ENCODE data around the gene PCGF6. TPM values are rescaled to one million over a fixed set of nuclear protein-coding genes. Genes with fewer than 3 reads are reported as not detected.

Gene PCGF6
- polyA plus RNA-seq, 3 donors: 12.9 to 15.7 (median 13.9) TPM

DNA sequence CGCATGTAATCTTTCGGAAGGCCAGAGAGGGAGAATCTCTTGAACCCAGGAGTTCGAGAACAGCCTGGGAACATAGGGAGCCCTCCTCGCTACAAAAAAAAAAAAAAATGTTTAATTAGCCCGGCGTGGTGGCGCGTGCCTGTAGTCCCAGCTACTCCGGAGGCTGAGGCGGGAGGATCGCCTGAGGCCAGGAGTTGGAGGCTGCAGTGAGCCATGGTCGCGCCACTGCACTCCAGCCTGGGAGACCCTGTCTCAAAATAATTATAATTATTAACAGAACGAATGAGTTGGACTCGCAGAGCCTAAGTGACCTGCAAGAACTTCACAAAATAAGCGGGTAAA is 794 bp downstream of the PCGF6 start:
- no peak for DNase-seq (ENCODE audit: extremely low read depth in 1 of 11, low read depth in 9 of 11, low spot score in 4 of 11)

DNA sequence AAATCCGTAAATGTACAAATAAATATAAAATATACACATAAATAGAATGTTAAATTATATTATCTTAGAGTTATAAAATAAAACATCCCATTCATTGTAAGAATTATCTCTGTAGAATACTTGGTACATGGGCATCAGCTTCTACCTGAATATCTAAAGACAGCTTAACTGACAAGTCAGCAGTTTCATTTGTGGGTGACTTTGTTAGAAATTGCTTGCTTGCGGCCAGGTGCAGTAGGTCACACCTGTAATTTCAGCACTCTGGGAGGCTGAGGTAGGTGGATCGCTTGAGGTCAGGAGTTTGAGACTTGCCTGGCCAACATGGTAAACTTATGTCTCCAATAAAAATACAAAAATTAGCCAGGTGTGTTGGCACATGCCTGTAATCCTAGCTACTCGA is 14.6 kb downstream of the PCGF6 start:
- no peak for DNase-seq (ENCODE audit: extremely low read depth in 1 of 11, low read depth in 9 of 11, low spot score in 4 of 11)

DNA sequence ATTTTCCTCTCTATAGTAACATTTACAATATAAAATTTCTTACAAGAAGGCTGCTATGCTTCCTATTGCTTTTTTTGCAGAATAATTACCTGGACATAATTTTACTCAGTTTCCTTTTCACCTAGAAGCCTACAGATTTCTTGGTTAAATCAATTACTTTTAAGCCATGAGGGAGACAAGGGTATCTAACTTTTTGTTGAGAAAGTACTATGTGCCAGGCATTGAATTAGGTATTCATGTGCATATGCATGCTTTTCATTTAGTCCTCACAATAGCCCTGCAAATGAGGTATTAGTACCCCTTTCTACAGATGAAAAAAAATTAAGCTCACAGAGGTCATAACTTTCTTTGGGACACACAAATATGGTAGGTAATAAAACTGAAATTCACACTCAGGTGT is 16.4 kb downstream of the PCGF6 start:
- no peak for DNase-seq (ENCODE audit: extremely low read depth in 1 of 11, low read depth in 9 of 11, low spot score in 4 of 11)

DNA sequence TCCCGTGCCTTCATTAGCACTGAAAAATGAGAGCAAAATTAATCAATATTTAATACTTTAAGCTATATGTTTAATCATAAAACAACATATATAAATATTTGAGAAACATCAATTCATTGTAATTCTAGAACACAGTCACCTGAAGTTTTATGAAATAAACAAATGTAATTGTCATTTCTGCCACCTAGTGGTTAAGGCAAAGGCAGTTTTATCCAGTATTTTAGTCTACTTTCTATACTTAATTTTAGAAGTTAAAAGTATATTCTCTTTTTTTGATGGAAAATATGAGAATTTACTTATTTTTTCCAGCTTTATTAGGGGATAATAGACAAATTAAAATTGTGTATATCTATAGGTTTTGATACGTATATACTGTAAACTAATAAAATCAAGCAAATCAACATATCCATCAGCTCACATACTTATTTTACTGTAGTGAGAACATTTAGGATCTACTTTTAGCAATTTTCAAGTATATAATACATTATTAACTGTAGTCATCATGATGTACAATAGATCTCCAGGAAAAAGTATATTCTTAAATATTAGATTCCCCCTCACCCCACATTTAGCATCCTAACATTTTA is 16.9 kb downstream of the PCGF6 start:
- DNase-seq (ENCODE audit: extremely low read depth in 1 of 11, low read depth in 9 of 11, low spot score in 4 of 11): peak in 1 of 11 donors; percentile 15

DNA sequence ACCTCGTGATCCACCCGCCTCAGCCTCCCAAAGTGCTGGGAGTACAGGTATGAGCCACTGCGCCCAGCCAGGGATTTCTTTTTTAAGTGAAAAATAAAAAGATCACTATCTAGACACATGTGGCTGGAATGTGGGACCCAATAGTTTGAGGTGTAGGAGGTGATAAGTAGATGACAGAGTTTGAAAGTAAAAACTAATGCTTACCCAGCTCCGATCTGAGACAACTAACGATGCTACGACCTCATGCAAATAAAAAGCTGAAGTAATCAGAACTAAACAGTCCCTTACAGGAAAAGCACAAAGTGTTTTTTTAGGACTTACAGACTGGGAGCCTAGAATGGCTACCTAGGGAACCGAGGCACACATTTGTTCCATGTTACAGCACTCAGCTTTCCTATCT is 23.0 kb downstream of the PCGF6 start:
- no peak for DNase-seq (ENCODE audit: extremely low read depth in 1 of 11, low read depth in 9 of 11, low spot score in 4 of 11)

DNA sequence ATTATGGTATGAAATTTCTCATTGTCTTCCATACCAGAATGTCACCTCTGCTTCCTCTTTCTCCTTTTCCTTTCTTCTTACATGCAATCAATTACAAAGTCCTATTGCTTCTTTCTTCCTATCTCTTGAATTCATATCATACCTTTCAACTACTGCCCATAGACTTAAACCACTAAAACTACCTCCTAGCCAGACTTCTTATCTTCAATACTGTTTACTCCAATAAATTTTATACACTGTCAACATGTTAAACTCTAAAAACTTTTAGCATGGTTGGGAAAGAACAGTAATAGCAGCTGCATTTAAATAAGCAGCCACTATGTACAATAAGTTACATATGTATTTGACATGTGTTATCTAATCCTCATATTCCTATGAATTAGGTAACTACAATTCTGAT is 34.9 kb downstream of the PCGF6 start:
- no peak for DNase-seq (ENCODE audit: extremely low read depth in 1 of 11, low read depth in 9 of 11, low spot score in 4 of 11)

DNA sequence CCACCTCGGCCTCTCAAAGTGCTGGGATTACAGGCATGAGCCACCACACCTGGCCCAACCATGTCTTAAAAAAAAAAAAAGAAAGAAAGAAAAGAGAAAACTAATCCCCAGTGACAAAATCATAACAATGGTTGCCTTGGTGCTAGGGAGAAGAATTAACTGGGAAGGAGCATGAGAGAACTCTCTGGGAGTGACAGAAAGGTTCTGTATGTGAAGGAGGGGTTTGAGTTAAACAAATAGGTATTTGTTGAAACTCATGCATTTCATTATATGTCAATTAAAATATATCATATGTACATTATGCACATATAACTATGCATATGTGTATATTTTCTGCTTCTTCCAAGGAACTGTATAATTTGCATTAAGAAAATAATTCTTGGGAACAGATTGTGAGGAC is 40.7 kb downstream of the PCGF6 start:
- no peak for DNase-seq (ENCODE audit: extremely low read depth in 1 of 11, low read depth in 9 of 11, low spot score in 4 of 11)

DNA sequence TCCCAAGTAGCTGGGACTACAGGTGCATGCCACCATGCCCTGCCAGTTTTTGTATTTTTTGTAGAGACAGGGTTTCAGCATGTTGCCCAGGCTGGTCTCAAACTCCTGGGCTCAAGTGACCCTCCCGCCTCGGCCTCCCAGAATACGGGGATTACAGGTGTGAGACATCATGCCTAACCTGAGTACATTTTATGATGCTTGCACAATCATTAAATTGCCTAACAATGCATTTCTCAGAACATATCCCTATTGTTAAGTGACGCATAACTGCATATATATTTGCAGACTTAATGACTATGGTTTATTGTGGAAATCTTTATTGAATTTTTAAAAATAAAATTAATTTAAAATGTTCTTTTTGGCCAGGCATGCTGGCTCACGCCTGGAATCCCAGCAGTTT is 43.3 kb downstream of the PCGF6 start:
- DNase-seq (ENCODE audit: extremely low read depth in 1 of 11, low read depth in 9 of 11, low spot score in 4 of 11): no peak

DNA sequence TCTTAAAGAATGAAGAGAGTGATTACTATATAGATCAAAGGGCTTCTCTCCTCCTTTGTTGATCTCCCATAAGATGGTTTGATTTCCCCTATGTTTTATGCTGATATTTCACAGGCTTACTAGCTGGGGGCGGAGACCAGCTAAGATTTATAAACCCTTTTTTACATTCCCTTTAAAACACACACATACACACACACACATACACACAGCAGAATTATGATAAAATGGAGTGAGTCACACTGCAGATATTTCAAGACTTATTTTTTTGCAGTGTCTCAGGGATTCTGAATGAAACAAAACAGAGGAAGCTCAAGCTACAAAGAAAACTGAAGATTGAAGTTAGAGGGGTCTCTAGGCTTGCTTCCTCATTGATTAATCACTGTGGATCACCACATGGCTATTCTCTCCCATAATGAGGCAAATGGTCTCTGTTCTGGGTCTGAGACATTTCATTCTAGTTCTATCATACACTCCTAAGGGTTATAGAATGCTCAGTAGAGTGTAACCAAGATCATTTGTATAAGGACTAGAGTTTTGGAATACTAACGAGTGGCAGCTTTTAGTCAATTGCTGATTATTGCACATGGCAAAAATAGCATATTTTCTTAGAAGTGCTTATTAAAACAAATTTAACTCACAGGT is 55.4 kb downstream of the PCGF6 start:
- no peak for DNase-seq (ENCODE audit: extremely low read depth in 1 of 11, low read depth in 9 of 11, low spot score in 4 of 11)

DNA sequence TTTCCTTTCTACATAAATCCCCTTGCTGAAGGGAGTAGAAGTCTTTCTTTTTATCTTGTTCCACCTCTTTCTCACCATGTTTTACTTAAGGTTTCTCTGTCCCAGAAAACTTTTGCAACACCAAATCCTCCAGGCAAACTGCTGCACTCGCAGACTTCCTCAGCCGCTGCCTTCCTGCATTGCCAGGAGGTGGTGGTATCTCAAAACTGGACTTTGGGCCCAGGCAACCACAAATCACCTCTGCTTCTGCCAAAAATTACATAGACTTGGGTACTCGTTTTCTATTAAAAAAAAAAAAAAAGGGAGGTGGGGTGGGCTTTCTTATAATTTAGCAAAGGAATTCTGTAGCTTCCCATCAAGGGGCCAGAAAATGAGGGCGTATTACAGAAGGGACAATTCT is 59.4 kb downstream of the PCGF6 start:
- no peak for DNase-seq (ENCODE audit: extremely low read depth in 1 of 11, low read depth in 9 of 11, low spot score in 4 of 11)

DNA sequence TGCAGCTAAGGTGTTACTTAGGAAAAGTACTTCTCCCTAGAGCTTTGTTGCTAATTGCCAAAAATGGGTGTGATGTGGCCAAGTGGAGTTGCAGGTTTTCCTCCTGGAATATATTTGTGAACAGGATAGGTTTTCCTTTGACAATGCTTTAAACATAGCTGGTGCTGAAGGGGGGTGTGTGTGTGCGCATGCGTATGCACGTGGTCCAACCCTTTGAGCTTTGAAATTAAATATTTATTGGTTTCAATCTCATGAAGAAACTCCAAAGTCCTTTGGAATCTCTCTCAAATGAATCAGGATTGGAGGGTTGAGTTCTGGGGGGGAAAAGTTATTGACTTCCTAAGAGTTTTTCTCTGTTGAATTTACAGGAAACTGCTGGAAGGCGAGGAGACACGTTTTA is 62.9 kb downstream of the PCGF6 start:
- DNase-seq (ENCODE audit: extremely low read depth in 1 of 11, low read depth in 9 of 11, low spot score in 4 of 11): no peak

DNA sequence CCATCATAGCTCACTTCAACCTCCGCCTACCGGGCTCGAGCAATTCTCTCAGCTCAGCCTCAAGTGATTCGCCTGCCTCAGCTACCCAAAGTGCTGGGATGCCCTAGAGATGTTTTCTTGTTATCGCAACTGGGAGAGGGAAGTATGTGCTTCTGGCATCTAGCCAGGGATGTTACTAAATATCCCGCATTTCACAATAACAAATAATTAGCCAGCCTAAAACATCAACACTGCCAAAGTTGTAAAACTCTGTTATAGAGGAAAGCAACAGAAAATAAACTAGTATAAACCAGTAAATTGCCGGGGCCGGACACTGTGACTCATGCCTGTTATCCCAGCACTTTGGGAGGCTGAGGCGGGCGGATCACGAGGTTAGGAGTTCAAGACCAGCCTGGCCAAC is 66.8 kb downstream of the PCGF6 start:
- DNase-seq (ENCODE audit: extremely low read depth in 1 of 11, low read depth in 9 of 11, low spot score in 4 of 11): no peak

DNA sequence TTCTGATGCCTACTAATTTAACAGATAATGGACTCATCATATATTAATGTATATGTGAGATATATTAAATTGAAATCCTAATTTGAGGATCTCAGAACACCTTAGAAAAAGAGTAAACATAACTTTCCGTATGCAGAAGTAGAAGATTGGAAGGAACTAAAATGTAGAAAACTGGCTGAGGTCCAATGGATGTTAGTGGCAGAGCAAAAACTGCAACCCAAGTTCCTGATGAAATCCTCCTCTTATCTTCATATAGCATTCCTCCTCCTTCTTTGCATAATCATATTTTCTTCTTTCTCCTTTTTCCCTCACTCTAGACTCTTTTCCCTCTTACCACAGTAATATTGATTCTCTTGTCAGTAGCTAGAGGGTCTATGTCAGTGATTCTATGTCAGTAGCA is 68.0 kb downstream of the PCGF6 start:
- DNase-seq (ENCODE audit: extremely low read depth in 1 of 11, low read depth in 9 of 11, low spot score in 4 of 11): no peak

DNA sequence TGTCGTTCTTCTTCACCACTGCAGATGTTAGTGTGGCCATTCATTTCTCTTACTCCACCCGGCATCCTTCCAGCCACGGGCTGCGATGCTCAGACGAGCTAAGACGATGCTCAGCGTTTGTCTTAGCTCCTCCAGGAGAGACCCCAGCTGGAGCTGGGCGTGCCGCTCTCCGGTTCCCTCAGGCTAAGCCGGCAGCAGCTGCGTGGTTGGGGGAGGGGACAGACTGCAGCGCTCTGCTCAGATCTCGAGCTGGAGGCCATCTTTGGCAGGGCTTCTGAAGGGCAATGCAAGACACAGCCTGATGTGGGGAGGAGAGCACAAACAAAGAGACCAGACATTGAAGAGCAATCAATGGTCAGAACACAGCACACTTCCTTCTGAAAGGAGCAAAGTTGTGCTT is 69.2 kb downstream of the PCGF6 start:
- peak in 5 of 11 donors; percentile 14 to 39 (median 27) for DNase-seq (ENCODE audit: extremely low read depth in 1 of 11, low read depth in 9 of 11, low spot score in 4 of 11)

DNA sequence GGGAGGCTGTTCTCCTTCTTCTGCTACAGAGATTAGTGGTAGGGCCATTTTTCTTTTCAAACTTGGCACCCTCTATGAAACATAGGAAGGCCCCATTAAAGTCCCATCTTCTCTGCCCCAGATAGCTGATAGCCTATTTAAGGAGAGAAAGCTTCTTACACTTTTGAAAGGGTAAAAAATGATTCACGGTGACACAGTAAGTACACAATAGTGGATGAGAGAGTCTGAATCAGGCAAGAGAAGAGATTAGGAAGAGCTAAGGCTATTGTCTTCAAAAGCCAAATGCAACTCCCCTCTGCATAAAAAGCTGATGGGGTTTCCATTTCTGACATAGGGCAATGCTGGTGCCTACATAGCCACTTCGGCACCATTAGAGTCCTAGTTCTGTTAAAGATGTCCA is 70.4 kb downstream of the PCGF6 start:
- DNase-seq (ENCODE audit: extremely low read depth in 1 of 11, low read depth in 9 of 11, low spot score in 4 of 11): no peak

DNA sequence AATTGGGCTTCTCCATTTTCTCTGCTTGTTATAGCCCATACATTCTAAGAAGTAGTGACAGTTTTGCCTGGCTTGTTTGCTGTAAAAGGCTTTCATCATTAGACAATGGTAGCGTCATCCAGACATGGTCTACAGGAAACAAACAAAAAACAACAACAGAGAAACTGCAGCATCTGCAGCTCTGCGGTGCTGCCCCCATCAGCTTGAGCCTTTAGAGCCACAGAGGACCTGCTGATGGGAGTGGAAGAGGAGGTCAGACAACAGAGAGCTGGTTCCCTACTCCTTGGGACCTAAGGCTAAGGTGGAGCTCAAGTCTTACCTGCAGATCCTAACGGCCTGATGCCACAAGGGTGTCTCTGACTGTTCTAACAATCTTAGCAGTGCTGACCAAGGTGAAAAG is 70.9 kb downstream of the PCGF6 start:
- DNase-seq (ENCODE audit: extremely low read depth in 1 of 11, low read depth in 9 of 11, low spot score in 4 of 11): no peak

DNA sequence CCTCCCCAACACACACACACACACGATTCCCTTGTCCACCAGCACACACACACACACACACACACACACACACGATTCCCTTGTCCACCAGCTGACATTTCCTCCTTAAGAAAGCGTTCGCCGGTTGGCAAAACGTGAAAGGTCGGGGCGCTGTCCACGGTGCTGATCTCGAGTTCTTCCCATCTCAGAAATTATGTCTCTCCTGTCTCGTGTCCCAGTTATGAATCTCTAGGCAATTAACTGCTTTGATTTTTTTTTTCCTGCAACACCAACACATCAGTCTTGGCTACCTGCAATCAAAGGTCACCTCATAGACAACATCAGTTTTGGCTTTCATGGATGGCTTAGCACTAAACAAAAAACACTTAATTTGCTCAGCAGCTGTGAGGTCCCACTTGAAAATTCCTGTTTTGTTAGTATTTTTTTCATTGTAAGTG is 72.1 kb downstream of the PCGF6 start:
- DNase-seq (ENCODE audit: extremely low read depth in 1 of 11, low read depth in 9 of 11, low spot score in 4 of 11): peak in 7 of 11 donors; percentile 42 to 73 (median 53)

DNA sequence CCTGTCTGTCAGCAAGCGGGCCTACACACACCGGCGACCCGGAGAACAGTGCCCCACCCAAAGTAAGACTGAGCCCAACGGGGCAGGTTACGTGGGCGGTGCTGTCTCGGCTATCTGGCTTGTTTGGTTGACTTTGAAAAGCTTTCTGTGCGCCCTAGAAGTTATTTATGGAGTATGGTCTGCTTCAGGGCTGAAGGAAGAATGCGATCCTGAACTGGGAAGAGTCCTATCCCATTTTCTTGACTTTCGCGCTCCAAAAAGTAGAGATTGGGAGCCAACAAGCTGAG is 72.5 kb downstream of the PCGF6 start:
- DNase-seq (ENCODE audit: extremely low read depth in 1 of 11, low read depth in 9 of 11, low spot score in 4 of 11): no peak

DNA sequence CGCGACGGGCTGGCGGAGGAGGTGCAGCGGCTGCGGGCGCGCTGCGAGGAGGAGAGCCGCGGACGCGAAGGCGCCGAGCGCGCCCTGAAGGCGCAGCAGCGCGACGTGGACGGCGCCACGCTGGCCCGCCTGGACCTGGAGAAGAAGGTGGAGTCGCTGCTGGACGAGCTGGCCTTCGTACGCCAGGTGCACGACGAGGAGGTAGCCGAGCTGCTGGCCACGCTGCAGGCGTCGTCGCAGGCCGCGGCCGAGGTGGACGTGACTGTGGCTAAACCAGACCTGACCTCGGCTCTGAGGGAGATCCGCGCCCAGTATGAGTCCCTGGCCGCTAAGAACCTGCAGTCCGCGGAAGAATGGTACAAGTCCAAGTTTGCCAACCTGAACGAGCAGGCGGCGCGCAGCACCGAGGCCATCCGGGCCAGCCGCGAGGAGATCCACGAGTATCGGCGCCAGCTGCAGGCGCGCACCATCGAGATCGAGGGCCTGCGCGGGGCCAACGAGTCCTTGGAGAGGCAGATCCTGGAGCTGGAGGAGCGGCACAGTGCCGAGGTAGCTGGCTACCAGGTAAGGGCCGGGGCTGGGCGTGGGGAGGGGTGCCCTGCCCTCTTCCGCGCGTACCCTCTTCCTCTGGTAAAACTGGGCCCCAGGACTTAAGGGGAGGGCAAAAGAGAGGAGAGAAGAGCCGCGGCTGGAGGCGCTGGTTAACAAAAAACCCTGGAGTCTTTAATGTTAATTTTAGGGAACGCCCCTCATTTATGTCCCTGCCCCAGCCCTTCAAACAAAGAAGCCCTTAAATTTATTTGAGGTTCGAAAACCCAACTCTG is 73.0 kb downstream of the PCGF6 start:
- DNase-seq (ENCODE audit: extremely low read depth in 1 of 11, low read depth in 9 of 11, low spot score in 4 of 11): no peak

DNA sequence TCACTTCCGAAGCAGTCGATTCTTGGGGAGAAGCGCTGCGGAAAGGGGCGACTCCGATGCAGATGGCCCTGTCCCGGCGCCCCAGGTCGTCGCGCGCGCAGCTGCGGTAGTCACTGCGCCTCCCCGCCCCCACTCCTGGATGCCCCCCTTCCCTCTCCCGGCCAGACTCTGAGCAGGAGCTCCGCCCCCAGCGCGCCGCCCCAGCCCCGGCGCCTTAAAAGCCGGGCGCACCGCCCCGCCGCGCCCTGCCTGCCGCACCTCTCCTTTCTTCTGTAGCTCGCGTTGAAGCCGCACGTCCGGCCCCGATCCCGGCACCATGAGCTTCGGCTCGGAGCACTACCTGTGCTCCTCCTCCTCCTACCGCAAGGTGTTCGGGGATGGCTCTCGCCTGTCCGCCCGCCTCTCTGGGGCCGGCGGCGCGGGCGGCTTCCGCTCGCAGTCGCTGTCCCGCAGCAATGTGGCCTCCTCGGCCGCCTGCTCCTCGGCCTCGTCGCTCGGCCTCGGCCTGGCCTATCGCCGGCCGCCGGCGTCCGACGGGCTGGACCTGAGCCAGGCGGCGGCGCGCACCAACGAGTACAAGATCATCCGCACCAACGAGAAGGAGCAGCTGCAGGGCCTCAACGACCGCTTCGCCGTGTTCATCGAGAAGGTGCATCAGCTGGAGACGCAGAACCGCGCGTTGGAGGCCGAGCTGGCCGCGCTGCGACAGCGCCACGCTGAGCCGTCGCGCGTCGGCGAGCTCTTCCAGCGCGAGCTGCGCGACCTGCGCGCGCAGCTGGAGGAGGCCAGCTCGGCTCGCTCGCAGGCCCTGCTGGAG is 73.8 kb downstream of the PCGF6 start, which contains the start of gene INA:
INA (plus strand) TSS at position 243 of the 817 bp plus-strand sequence; CDS start at position 317, 74 bp downstream.
- peak in 10 of 11 donors; percentile 25 to 66 (median 54) for DNase-seq (ENCODE audit: extremely low read depth in 1 of 11, low read depth in 9 of 11, low spot score in 4 of 11)

All from renal cortex interstitium (tissue), 11 donors.